Stomach smooth muscle (tissue), 2 donors: ENCODE data around the gene PEX14.
"Not testable (repeated sequence)": the region's sequence is repeated elsewhere in the genome, so short reads cannot be mapped to it uniquely, and the experiment has no call there.

Source experiments
- H3K27ac ChIP-seq: one replicate; pipeline ENCODE4 v1.7.0; 2013; ENCODE audit warnings: mild to moderate bottlenecking, low read length, inconsistent platforms
- H3K27me3 ChIP-seq, 2 donors: one replicate each; pipeline ENCODE4 v1.7.0; 2013; ENCODE audit warnings: low read length in 2 of 2; ENCODE audit not compliant: insufficient read depth in 2 of 2, control insufficient read depth in 1 of 2
- H3K36me3 ChIP-seq, 2 donors: one replicate each; pipeline ENCODE4 v1.7.0; 2013; ENCODE audit warnings: low read length in 2 of 2; ENCODE audit not compliant: control insufficient read depth in 2 of 2, insufficient read depth in 2 of 2
- H3K4me1 ChIP-seq: one replicate; pipeline ENCODE4 v1.7.0; 2013; ENCODE audit warnings: low read length; ENCODE audit not compliant: control insufficient read depth, insufficient read depth
- H3K4me3 ChIP-seq, 2 donors: one replicate each; pipeline ENCODE4 v1.7.0; 2013; ENCODE audit warnings: low read length in 2 of 2
- H3K9ac ChIP-seq, 2 donors: one replicate each; pipeline ENCODE4 v1.7.0; 2013; ENCODE audit warnings: low read length in 2 of 2, mild to moderate bottlenecking in 1 of 2
- H3K9me3 ChIP-seq, 2 donors: one replicate each; pipeline ENCODE4 v1.7.0; 2013; ENCODE audit warnings: low read length in 2 of 2; ENCODE audit not compliant: control insufficient read depth in 2 of 2
- donor health status: healthy.
- donor health status: Pancreatic carcinoma.

The PEX14 gene

GRCh38 chr1:10450836-10451235 lies 23.9 kb upstream of the PEX14 start:
- Histone ChIP-seq H3K27ac (no peak overlapping the region), H3K4me1 (peaks cover 6% of the 10 kb centered on the region), H3K9ac (no peak overlapping the region), H3K4me3 (peak overlapping the region in 1 of 2 donors; percentile 40), H3K36me3 (no peaks in the 10 kb centered on the region), H3K9me3 (no peaks in the 10 kb centered on the region), H3K27me3 (no peaks in the 10 kb centered on the region)

- H3K9ac ChIP-seq, result no peak overlapping the region
- H3K4me1 ChIP-seq, result peaks cover 6% of the 10 kb centered on the region
- H3K27ac ChIP-seq, result no peak overlapping the region
- no peaks in the 10 kb centered on the region for H3K36me3 ChIP-seq
- no peaks in the 10 kb centered on the region for H3K27me3 ChIP-seq
- peak overlapping the region in 1 of 2 donors; percentile 40 for H3K4me3 ChIP-seq
- H3K9me3 ChIP-seq, result no peaks in the 10 kb centered on the region
Measured at GRCh38 chr1:10451287-10451686, 23.5 kb upstream of the PEX14 start.

GRCh38 chr1:10456048-10456447 lies 18.7 kb upstream of the PEX14 start:
- Histone ChIP-seq H3K27me3 (no peaks in the 10 kb centered on the region), H3K36me3 (no peaks in the 10 kb centered on the region), H3K4me3 (no peak overlapping the region), H3K27ac (no peak overlapping the region), H3K9me3 (no peaks in the 10 kb centered on the region), H3K9ac (no peak overlapping the region), H3K4me1 (no peaks in the 10 kb centered on the region)

GRCh38 chr1:10456661-10457060 lies 18.1 kb upstream of the PEX14 start:
- Histone ChIP-seq H3K4me1 (no peaks in the 10 kb centered on the region), H3K4me3 (no peak overlapping the region), H3K27me3 (no peaks in the 10 kb centered on the region), H3K36me3 (peaks cover 0 to 3% of the 10 kb centered on the region in 2 donors), H3K9me3 (no peaks in the 10 kb centered on the region), H3K9ac (no peak overlapping the region), H3K27ac (no peak overlapping the region)

GRCh38 chr1:10457462-10457861 lies 17.3 kb upstream of the PEX14 start:
- not testable (repeated sequence) for H3K4me1 ChIP-seq, H3K9me3 ChIP-seq, H3K9ac ChIP-seq, H3K27me3 ChIP-seq, H3K36me3 ChIP-seq, H3K4me3 ChIP-seq, H3K27ac ChIP-seq

GRCh38 chr1:10457875-10458274 lies 16.9 kb upstream of the PEX14 start:
- no peaks in the 10 kb centered on the region for H3K9me3 ChIP-seq
- H3K27me3 ChIP-seq, result no peaks in the 10 kb centered on the region
- peaks cover 8 to 10% of the 10 kb centered on the region in 2 donors for H3K36me3 ChIP-seq
- H3K9ac ChIP-seq, result no peak overlapping the region
- H3K27ac ChIP-seq, result no peak overlapping the region
- no peak overlapping the region for H3K4me3 ChIP-seq
- H3K4me1 ChIP-seq, result no peaks in the 10 kb centered on the region

DNA sequence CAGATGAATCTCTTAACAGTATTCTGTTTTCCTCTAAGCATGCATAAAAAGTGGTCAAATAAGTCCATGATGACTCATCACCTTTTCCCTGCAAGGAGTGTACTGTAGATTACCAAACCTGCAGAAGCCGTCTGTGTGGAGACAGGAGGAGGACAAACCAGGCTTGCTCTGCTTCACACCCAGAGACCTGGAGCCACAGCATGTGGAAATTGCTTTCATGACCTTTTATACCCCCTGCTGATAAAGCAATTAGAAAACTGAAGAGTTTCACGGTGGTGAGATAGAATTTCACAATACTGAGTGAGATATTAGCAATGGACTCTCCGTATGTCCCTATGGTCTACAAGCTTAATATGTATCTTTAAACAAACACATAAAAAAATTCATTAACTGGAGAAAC lies 15.6 kb upstream of the PEX14 start:
- H3K27ac ChIP-seq, result no peak overlapping the region
- no peaks in the 10 kb centered on the region for H3K27me3 ChIP-seq
- no peaks in the 10 kb centered on the region for H3K9me3 ChIP-seq
- H3K4me1 ChIP-seq, result no peaks in the 10 kb centered on the region
- no peak overlapping the region for H3K4me3 ChIP-seq
- H3K36me3 ChIP-seq, result peaks cover 14 to 16% of the 10 kb centered on the region in 2 donors
- no peak overlapping the region for H3K9ac ChIP-seq

- Histone ChIP-seq H3K4me1 (peaks cover 7% of the 10 kb centered on the region), H3K36me3 (peaks cover 29 to 37% of the 10 kb centered on the region in 2 donors), H3K4me3 (no peak overlapping the region), H3K27ac (no peak overlapping the region), H3K9me3 (no peaks in the 10 kb centered on the region), H3K27me3 (no peaks in the 10 kb centered on the region), H3K9ac (no peak overlapping the region)
Measured at GRCh38 chr1:10467078-10467477, 7.7 kb upstream of the PEX14 start.

DNA sequence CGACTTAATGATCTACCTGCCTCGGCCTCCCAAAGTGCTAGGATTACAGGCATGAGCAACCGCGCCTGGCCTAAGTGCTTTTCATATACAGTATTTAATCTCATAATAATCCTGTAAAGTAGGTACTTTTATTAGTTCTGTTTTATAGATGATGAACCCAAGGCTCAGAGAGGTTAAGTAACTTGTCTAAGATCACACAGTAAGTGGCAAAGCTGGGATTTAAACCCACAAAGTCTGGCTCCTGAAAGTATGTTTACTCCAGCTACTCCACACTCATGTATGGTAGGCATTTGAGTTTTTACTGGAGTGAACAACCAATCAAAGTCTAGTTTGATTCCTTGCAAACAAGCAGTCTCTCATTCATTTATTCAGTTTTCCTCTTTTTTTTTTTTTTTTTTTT lies 4.7 kb upstream of the PEX14 start:
- peaks cover 11% of the 10 kb centered on the region for H3K4me1 ChIP-seq
- no peaks in the 10 kb centered on the region for H3K27me3 ChIP-seq
- H3K9ac ChIP-seq, result no peak overlapping the region
- H3K9me3 ChIP-seq, result no peaks in the 10 kb centered on the region
- no peak overlapping the region for H3K4me3 ChIP-seq
- H3K36me3 ChIP-seq, result peaks cover 9 to 18% of the 10 kb centered on the region in 2 donors
- H3K27ac ChIP-seq, result no peak overlapping the region

GRCh38 chr1:10471411-10472219 lies 3.1 kb upstream of the PEX14 start:
- Histone ChIP-seq H3K27ac (peak overlapping the region; percentile 37), H3K4me3 (peak overlapping the region; percentile 89 to 93), H3K36me3 (peaks cover 9 to 14% of the 10 kb centered on the region in 2 donors), H3K4me1 (peaks cover 22% of the 10 kb centered on the region), H3K9ac (peak overlapping the region; percentile 80 to 83), H3K9me3 (no peaks in the 10 kb centered on the region), H3K27me3 (no peaks in the 10 kb centered on the region)
